PC-9 (cell line): ENCODE results near the gene COL4A6.

ENCODE experiments used
- EZH2 ChIP-seq: fragments of 200-600 bp; sonication (generic); IDR thresholded peaks from 2 replicates; pipeline ENCODE4 v1.8.0; 2017; ENCODE audit warnings: antibody characterized with exemption, low read depth
- TF ChIP-seq, protein P1 (sequence below): fragments of 200-600 bp; sonication (generic); conservative IDR thresholded peaks from 2 replicates; pipeline ENCODE4 v1.6.1; 2017; ENCODE audit warnings: mixed run types, antibody characterized with exemption, mild to moderate bottlenecking, moderate library complexity

DNA sequence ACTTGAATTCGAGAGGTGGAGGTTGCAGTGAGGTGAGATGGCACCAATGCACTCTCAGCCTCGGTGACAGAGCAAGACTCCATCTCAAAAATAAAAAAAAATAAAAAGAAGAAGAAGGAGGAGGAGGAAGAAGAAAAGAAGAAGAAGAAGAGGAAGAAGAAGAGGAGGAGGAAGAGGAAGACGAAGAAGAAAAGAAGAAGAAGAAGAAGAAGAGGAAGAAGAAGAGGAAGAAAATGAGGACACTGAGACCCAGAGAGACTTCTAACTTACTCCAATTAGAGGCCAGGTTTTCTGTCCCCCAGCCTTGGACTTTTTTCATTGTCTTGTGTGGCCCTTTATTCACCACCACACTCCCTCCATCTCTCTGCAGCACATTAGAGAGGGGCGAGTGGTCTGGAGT is 276.0 kb downstream of the COL4A6 start:
- TF ChIP-seq, protein P1, sequence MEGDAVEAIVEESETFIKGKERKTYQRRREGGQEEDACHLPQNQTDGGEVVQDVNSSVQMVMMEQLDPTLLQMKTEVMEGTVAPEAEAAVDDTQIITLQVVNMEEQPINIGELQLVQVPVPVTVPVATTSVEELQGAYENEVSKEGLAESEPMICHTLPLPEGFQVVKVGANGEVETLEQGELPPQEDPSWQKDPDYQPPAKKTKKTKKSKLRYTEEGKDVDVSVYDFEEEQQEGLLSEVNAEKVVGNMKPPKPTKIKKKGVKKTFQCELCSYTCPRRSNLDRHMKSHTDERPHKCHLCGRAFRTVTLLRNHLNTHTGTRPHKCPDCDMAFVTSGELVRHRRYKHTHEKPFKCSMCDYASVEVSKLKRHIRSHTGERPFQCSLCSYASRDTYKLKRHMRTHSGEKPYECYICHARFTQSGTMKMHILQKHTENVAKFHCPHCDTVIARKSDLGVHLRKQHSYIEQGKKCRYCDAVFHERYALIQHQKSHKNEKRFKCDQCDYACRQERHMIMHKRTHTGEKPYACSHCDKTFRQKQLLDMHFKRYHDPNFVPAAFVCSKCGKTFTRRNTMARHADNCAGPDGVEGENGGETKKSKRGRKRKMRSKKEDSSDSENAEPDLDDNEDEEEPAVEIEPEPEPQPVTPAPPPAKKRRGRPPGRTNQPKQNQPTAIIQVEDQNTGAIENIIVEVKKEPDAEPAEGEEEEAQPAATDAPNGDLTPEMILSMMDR = no peak
- no peak for TF ChIP-seq EZH2
